ENCODE data around the gene HSPBAP1. TPM values are rescaled to one million over a fixed set of nuclear protein-coding genes. Genes with fewer than 3 reads are reported as not detected.

The HSPBAP1 gene
- 2.2 and 4.7 TPM in 2 replicates for total RNA-seq

GRCh38 chr3:122793568-122794416 lies at the start of gene HSPBAP1:
TSS of gene HSPBAP1 (minus strand) at chr3:122793831. CDS start at chr3:122793680, 151 bp downstream.

GRCh38 chr3:122794779-122795673 lies 1.4 kb upstream of the HSPBAP1 start, which contains the start of gene SLC49A4:
TSS of gene SLC49A4 (plus strand) at chr3:122795069. CDS start at chr3:122795193, 124 bp downstream.

Other genes starting within 250 kb of the HSPBAP1 start
- gene PARP9, start 229.5 kb downstream of the HSPBAP1 start, total RNA-seq = 8.9 and 14.6 TPM in 2 replicates
- 10.9 and 14.6 TPM in 2 replicates for gene DTX3L, start 229.5 kb downstream of the HSPBAP1 start, total RNA-seq
- gene PARP15, start 216.2 kb downstream of the HSPBAP1 start, total RNA-seq = not detected in 2 replicates
- gene PARP14, start 113.0 kb downstream of the HSPBAP1 start, total RNA-seq = 11.9 and 39.0 TPM in 2 replicates
- 13.2 and 20.1 TPM in 2 replicates for gene SLC49A4, start 1.2 kb upstream of the HSPBAP1 start, total RNA-seq
- gene SEMA5B, start 233.9 kb upstream of the HSPBAP1 start, total RNA-seq = 0.23 TPM in 1 of 2 replicates, not detected in the other